PC-3 (cell line): ENCODE measurements around the gene WIPF3. TPM values are rescaled to one million over a fixed set of nuclear protein-coding genes. Genes with fewer than 3 reads are reported as not detected.

Experiments used
- ATAC-seq: fragments of 200-7000 bp; cut with Tn5 transposase; 2 replicates; pipeline ENCODE4 v1.9.1; 2020; ENCODE audit warnings: mild to moderate bottlenecking, moderate library complexity
- BruUV-seq: library from RNA; stranded (reverse); fragments of 400-500 nt; replicated peaks from 2 replicates; lab custom pipeline; 2021; lab: Mats Ljungman, UMichigan
- CTCF ChIA-PET: fragments of 300-600 bp; sonication (Branson Sonifier 250); formaldehyde crosslinking; loops from one replicate; lab custom pipeline; 2022; ENCODE audit warnings: antibody characterized with exemption; lab: Charles Lee
- POLR2A ChIA-PET: fragments of 300-600 bp; sonication (Branson Sonifier 250); formaldehyde crosslinking; loops from one replicate; lab custom pipeline; 2022; ENCODE audit warnings: antibody characterized with exemption; ENCODE audit not compliant: unreplicated experiment; lab: Charles Lee
- DNase-seq: peaks from one replicate; pipeline ENCODE4 v3.0.0-alpha.2; 2015
- H2AFZ ChIP-seq: fragments of 300-600 bp; sonication (generic); 2 replicates; pipeline ENCODE4 v1.6.0; 2016; ENCODE audit warnings: antibody characterized with exemption, low read length
- H3F3A ChIP-seq: fragments of 300-600 bp; sonication (generic); one replicate; pipeline ENCODE4 v1.6.0; 2017; ENCODE audit warnings: antibody characterized with exemption, low read length, control low read depth, mild to moderate bottlenecking; ENCODE audit not compliant: unreplicated experiment
- H3K27ac ChIP-seq: fragments of 300-600 bp; sonication (generic); 2 replicates; pipeline ENCODE4 v1.5.1; 2016; ENCODE audit warnings: mild to moderate bottlenecking, low read length
- H3K27me3 ChIP-seq: fragments of 300-600 bp; sonication (generic); 2 replicates; pipeline ENCODE4 v1.6.1; 2016; ENCODE audit warnings: low read length, mixed read lengths
- H3K36me3 ChIP-seq: fragments of 300-600 bp; sonication (generic); 2 replicates; pipeline ENCODE4 v1.6.1; 2016; ENCODE audit warnings: low read depth, mixed run types, low read length, mixed read lengths
- H3K4me1 ChIP-seq: fragments of 300-600 bp; sonication (generic); 2 replicates; pipeline ENCODE4 v1.5.1; 2016; ENCODE audit warnings: low read length; ENCODE audit not compliant: insufficient read depth
- H3K4me2 ChIP-seq: fragments of 300-600 bp; sonication (generic); 2 replicates; pipeline ENCODE4 v1.6.0; 2016; ENCODE audit warnings: low read length
- H3K4me3 ChIP-seq: fragments of 300-600 bp; sonication (generic); 2 replicates; pipeline ENCODE4 v1.5.1; 2016; ENCODE audit warnings: mild to moderate bottlenecking, low read length, mixed read lengths
- H3K79me2 ChIP-seq: fragments of 300-600 bp; sonication (generic); 2 replicates; pipeline ENCODE4 v1.6.1; 2017; ENCODE audit warnings: low read length, mixed read lengths
- H3K9ac ChIP-seq: fragments of 300-600 bp; sonication (generic); 2 replicates; pipeline ENCODE4 v1.6.0; 2016; ENCODE audit warnings: mild to moderate bottlenecking, low read length
- H3K9me2 ChIP-seq: fragments of 300-600 bp; sonication (generic); replicated peaks from 2 replicates; pipeline ENCODE4 v1.6.1; 2016; ENCODE audit warnings: mixed run types, low read length, mixed read lengths
- H3K9me3 ChIP-seq: fragments of 300-600 bp; sonication (generic); 2 replicates; pipeline ENCODE4 v1.6.1; 2016; ENCODE audit warnings: low read length, mixed read lengths
- H4K20me1 ChIP-seq: fragments of 300-600 bp; sonication (generic); 2 replicates; pipeline ENCODE4 v1.6.1; 2016; ENCODE audit warnings: low read length, mixed read lengths
- CTCF ChIP-seq: fragments of 300-600 bp; sonication (generic); conservative IDR thresholded peaks from 2 replicates; pipeline ENCODE4 v1.5.1; 2017; ENCODE audit warnings: antibody characterized with exemption, low read depth, mild to moderate bottlenecking, low read length
- EZH2 ChIP-seq: fragments of 300-600 bp; sonication (generic); IDR thresholded peaks from one replicate; pipeline ENCODE4 v1.6.1; 2017; ENCODE audit warnings: antibody characterized with exemption, mild to moderate bottlenecking, low read length; ENCODE audit not compliant: unreplicated experiment
- EZH2phosphoT487 ChIP-seq: fragments of 300-600 bp; sonication (generic); IDR thresholded peaks from 2 replicates; pipeline ENCODE4 v1.6.1; 2018; ENCODE audit warnings: mild to moderate bottlenecking, antibody characterized with exemption, low read length, borderline replicate concordance
- intact Hi-C: fragments of 100-400 bp; cut with micrococcal nuclease; formaldehyde crosslinking; loops from 2 replicates; pipeline ENCODE4 v1.9.0; 2023
- total RNA-seq: library from RNA; depleted of rRNA; stranded (reverse); fragments of >200 nt; gene quantifications from 2 replicates; pipeline ENCODE4 v1.2.3, GENCODE V29; 2014

WIPF3 gene
- total RNA-seq, 1 experiment from 2014 or later: 3.4 TPM

- no peak for ATAC-seq
- POLR2A ChIA-PET: no interaction called here
These were observed 25.4 kb downstream of the WIPF3 start for GRCh38 chr7:29831705-29832104.

GRCh38 chr7:29833929-29834328, 27.6 kb downstream of the WIPF3 start:
- ATAC-seq: no peak
- Histone ChIP-seq H3K9me2 (no peaks in the 10 kb centered on the region), H3K4me1 (no peaks in the 10 kb centered on the region), H3K4me3 (no peak overlapping the region), H3K79me2 (no peaks in the 10 kb centered on the region), H3K4me2 (no peak overlapping the region), H3K36me3 (no peaks in the 10 kb centered on the region), H2AFZ (no peak overlapping the region), H3K9ac (no peak overlapping the region), H3K27me3 (no peaks in the 10 kb centered on the region), H3K9me3 (no peaks in the 10 kb centered on the region), H3F3A (no peaks in the 10 kb centered on the region), H4K20me1 (no peaks in the 10 kb centered on the region), H3K27ac (no peak overlapping the region)
- CTCF ChIA-PET: no interaction called here
- TF ChIP-seq CTCF: no peak
- no peak for TF ChIP-seq EZH2
- no peak for TF ChIP-seq EZH2phosphoT487
- no peak for DNase-seq
- intact Hi-C loops: no loop called here
- POLR2A ChIA-PET: interaction anchor here (0.6 kb wide), 1 partner anchor 783 kb away, joined by 3 read pairs; no protein-coding TSS in a partner anchor
- no TSS peak for BruUV-seq

More at GRCh38 chr7:29831705-29832104, 25.4 kb downstream of the WIPF3 start:
- no peaks in the 10 kb centered on the region for H3F3A ChIP-seq
- CTCF ChIA-PET: no interaction called here
- no peak overlapping the region for H2AFZ ChIP-seq
- intact Hi-C loops: no loop called here
- H3K9ac ChIP-seq: no peak overlapping the region
- H3K4me1 ChIP-seq: no peaks in the 10 kb centered on the region
- no peaks in the 10 kb centered on the region for H3K9me3 ChIP-seq
- H3K27me3 ChIP-seq: no peaks in the 10 kb centered on the region
- TF ChIP-seq CTCF (no peak), EZH2 (no peak), EZH2phosphoT487 (no peak)
- no peak overlapping the region for H3K27ac ChIP-seq
- H3K4me2 ChIP-seq: no peak overlapping the region
- no peaks in the 10 kb centered on the region for H3K79me2 ChIP-seq
- no peaks in the 10 kb centered on the region for H4K20me1 ChIP-seq
- no TSS peak for BruUV-seq
- no peaks in the 10 kb centered on the region for H3K9me2 ChIP-seq
- DNase-seq: no peak
- no peak overlapping the region for H3K4me3 ChIP-seq
- H3K36me3 ChIP-seq: no peaks in the 10 kb centered on the region

- H3K9ac ChIP-seq: no peak overlapping the region
- no peaks in the 10 kb centered on the region for H3K9me3 ChIP-seq
- ATAC-seq (no peak), DNase-seq (no peak)
- H2AFZ ChIP-seq: no peak overlapping the region
- POLR2A ChIA-PET: no interaction called here
- H3K27ac ChIP-seq: no peak overlapping the region
- CTCF ChIA-PET: no interaction called here
- H4K20me1 ChIP-seq: no peaks in the 10 kb centered on the region
- H3K79me2 ChIP-seq: no peaks in the 10 kb centered on the region
- no peak overlapping the region for H3K4me2 ChIP-seq
- no peaks in the 10 kb centered on the region for H3K4me1 ChIP-seq
- H3K27me3 ChIP-seq: no peaks in the 10 kb centered on the region
- intact Hi-C loops: no loop called here
- no peaks in the 10 kb centered on the region for H3K36me3 ChIP-seq
- TF ChIP-seq EZH2 (no peak), EZH2phosphoT487 (no peak)
- H3F3A ChIP-seq: no peaks in the 10 kb centered on the region
- no TSS peak for BruUV-seq
- no peak overlapping the region for H3K4me3 ChIP-seq
- H3K9me2 ChIP-seq: no peaks in the 10 kb centered on the region
These were observed 29.4 kb downstream of the WIPF3 start for GRCh38 chr7:29835718-29836117.
